T-helper 1 cell (primary cell): ENCODE results near the gene MAGI3.
"Not testable (repeated sequence)": the region's sequence is repeated elsewhere in the genome, so short reads cannot be mapped to it uniquely, and the experiment has no call there.

Experiments
- DNase-seq, 5 donors: peaks; one replicate each; pipeline ENCODE4 v3.0.0-alpha.2; 2012 to 2020

The MAGI3 gene

GRCh38 chr1:113444857-113445256, 54.5 kb downstream of the MAGI3 start:
- DNase-seq: no peak

- DNase-seq: no peak
Observed at GRCh38 chr1:113451710-113452109, 61.4 kb downstream of the MAGI3 start.

GRCh38 chr1:113452921-113453770, 62.8 kb downstream of the MAGI3 start:
- DNase-seq: no peak

GRCh38 chr1:113453771-113454083, 63.4 kb downstream of the MAGI3 start:
- no peak for DNase-seq

- no peak for DNase-seq
Observed at GRCh38 chr1:113455374-113455773, 65.1 kb downstream of the MAGI3 start.

- DNase-seq: no peak
Observed at GRCh38 chr1:113456967-113457366, 66.7 kb downstream of the MAGI3 start.

- no peak for DNase-seq
Observed at GRCh38 chr1:113459279-113459678, 69.0 kb downstream of the MAGI3 start.

GRCh38 chr1:113467991-113468390, 77.7 kb downstream of the MAGI3 start:
- no peak for DNase-seq

- DNase-seq: not testable (repeated sequence)
Observed at GRCh38 chr1:113478427-113479195, 88.3 kb downstream of the MAGI3 start.

GRCh38 chr1:113479713-113480676, 89.7 kb downstream of the MAGI3 start:
- no peak for DNase-seq

GRCh38 chr1:113485131-113485530, 94.8 kb downstream of the MAGI3 start:
- not testable (repeated sequence) for DNase-seq

- DNase-seq: no peak
Observed at GRCh38 chr1:113488576-113489177, 98.4 kb downstream of the MAGI3 start.

- DNase-seq: no peak
Observed at GRCh38 chr1:113490384-113490783, 100.1 kb downstream of the MAGI3 start.

GRCh38 chr1:113493533-113493932, 103.2 kb downstream of the MAGI3 start:
- DNase-seq: no peak

- DNase-seq: no peak
Observed at GRCh38 chr1:113505357-113505756, 115.0 kb downstream of the MAGI3 start.

- no peak for DNase-seq
Observed at GRCh38 chr1:113507552-113508214, 117.4 kb downstream of the MAGI3 start.

- no peak for DNase-seq
Observed at GRCh38 chr1:113508364-113509164, 118.2 kb downstream of the MAGI3 start.

GRCh38 chr1:113509766-113510165, 119.5 kb downstream of the MAGI3 start:
- not testable (repeated sequence) for DNase-seq

GRCh38 chr1:113511269-113511668, 121.0 kb downstream of the MAGI3 start:
- DNase-seq: no peak

- no peak for DNase-seq
Observed at GRCh38 chr1:113515498-113515897, 125.2 kb downstream of the MAGI3 start.

GRCh38 chr1:113517346-113517745, 127.0 kb downstream of the MAGI3 start:
- DNase-seq: no peak
